Measurements from ENCODE around the gene ACBD7. TPM values are rescaled to one million over a fixed set of nuclear protein-coding genes. Genes with fewer than 3 reads are reported as not detected.

ACBD7 gene
- total and polyA plus RNA-seq, 2 of the 8 experiments (the other 6 are each of a cell fraction or from before 2014, with no cell fraction given): 9.0 to 17.8 TPM

DNA sequence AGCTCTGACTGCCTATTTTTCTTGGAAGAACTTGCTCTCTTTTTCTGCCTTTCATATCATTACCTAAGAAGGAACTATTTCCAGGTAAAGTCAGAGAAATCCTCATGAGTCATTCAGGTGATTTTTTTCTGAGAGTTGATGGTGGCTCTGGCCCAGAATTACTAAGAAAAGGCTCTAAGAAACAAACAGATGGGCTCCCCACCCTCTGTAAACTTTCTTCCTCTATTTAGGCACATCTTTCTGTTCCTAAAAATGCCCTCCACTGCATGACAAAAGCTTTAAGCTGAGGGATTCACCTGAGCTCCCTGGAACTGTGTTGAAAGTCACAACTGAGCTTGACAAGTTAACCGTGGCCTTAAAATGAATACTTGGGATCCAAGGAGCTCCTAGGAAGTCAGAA lies 43.2 kb downstream of the ACBD7 start:
- Histone ChIP-seq H2AFZ (ENCODE audit: low read length) (no peak overlapping the region), H2BK15ac (ENCODE audit: low read length) (no peak overlapping the region), H2BK12ac (ENCODE audit: low read depth, low read length) (no peak overlapping the region), H3K27ac (ENCODE audit: low read depth, low read length) (no peak overlapping the region), H3K14ac (ENCODE audit: insufficient read length) (no peak overlapping the region), H3K79me1 (ENCODE audit: low read depth, low read length) (no peaks in the 10 kb centered on the region), H4K5ac (ENCODE audit: insufficient read length, low read depth, low read length) (no peak overlapping the region), H2AK5ac (ENCODE audit: low read depth, low read length) (no peak overlapping the region), H2BK120ac (replicated peaks; ENCODE audit: low read depth, low read length) (no peak overlapping the region), H3K56ac (replicated peaks; ENCODE audit: insufficient read length, low read depth, low read length) (no peak overlapping the region), H4K20me1 (replicated peaks in 1 of 2; ENCODE audit: control insufficient read depth in 1 of 2, insufficient read depth in 2 of 2, low read length in 2 of 2) (no peaks in the 10 kb centered on the region), H3K79me2 (ENCODE audit: control insufficient read depth in 1 of 2, insufficient read depth in 2 of 2, low read length in 2 of 2) (no peaks in the 10 kb centered on the region), H3K9ac (replicated peaks in 1 of 4; ENCODE audit: extremely low read depth in 1 of 4, low read depth in 3 of 4, low read length in 3 of 4) (no peak overlapping the region), H2BK20ac (ENCODE audit: low read length) (no peak overlapping the region), H3K9me3 (ENCODE audit: insufficient read depth in 2 of 2, low read depth in 1 of 2, low read length in 1 of 2) (no peaks in the 10 kb centered on the region), H4K8ac (ENCODE audit: extremely low read depth, insufficient read depth, low read length) (no peak overlapping the region), H3K27me3 (replicated peaks in 1 of 4; ENCODE audit: control insufficient read depth in 3 of 4, extremely low read depth in 1 of 4, insufficient read depth in 3 of 4, low read length in 3 of 4) (no peaks in the 10 kb centered on the region), H4K91ac (replicated peaks; ENCODE audit: insufficient read length, low read length) (no peak overlapping the region), H3K18ac (ENCODE audit: extremely low read depth, low read length) (no peak overlapping the region), H3K23ac (ENCODE audit: insufficient read length) (no peak overlapping the region), H3K23me2 (ENCODE audit: low read depth, low read length) (no peaks in the 10 kb centered on the region), H3K36me3 (ENCODE audit: control insufficient read depth in 2 of 4, insufficient read depth in 4 of 4, low read length in 3 of 4) (no peaks in the 10 kb centered on the region), H3K4me3 (ENCODE audit: extremely low read depth in 1 of 4, insufficient read depth in 2 of 4, low read depth in 3 of 4, low read length in 4 of 4) (no peak overlapping the region), H3K4ac (replicated peaks; ENCODE audit: insufficient read length, low read depth, low read length) (no peak overlapping the region), H2BK5ac (ENCODE audit: low read depth, low read length) (no peak overlapping the region), H3K4me1 (replicated peaks in 1 of 4; ENCODE audit: control insufficient read depth in 3 of 4, insufficient read depth in 4 of 4, low read length in 3 of 4) (peaks cover 0 to 3% (median 0%) of the 10 kb centered on the region in 4 experiments; a peak in 1 of 7 replicates), H3K4me2 (ENCODE audit: insufficient read depth in 1 of 2, low read depth in 2 of 2, low read length in 2 of 2) (no peak overlapping the region)
- ChIA-PET POLR2A (ENCODE audit: partially characterized antibody) (no interaction called here), CTCF (ENCODE audit: partially characterized antibody) (interaction anchor here (0.6 to 1.6 kb wide), 3 partner anchors 23 to 218 kb away, joined by 3 read pairs; no protein-coding TSS in a partner anchor)
- WGBS, 2 experiments (ENCODE audit: extremely low coverage in 1 of 2, insufficient coverage in 1 of 2, insufficient read length in 1 of 2, insufficient replicate concordance in 2 of 2, low coverage in 1 of 2, low lambda C conversion rate in 2 of 2, missing lambda C conversion rate in 1 of 2): 71% methylated on average over 1 of the region's 1 CpG; no CpG with 5 or more reads in 1 of the 2 experiments
- FAIRE-seq (no peak), DNase-seq (ENCODE audit: low read depth in 1 of 2, low spot score in 2 of 2) (no peak)
- TF ChIP-seq POLR2AphosphoS5 (IDR thresholded peaks at IDR 0.05; ENCODE audit: low read depth, low read length) (no peak), TBP (IDR thresholded peaks at IDR 0.05; ENCODE audit: low read depth, low read length) (no peak), NANOG (IDR thresholded peaks at IDR 0.05; ENCODE audit: insufficient read depth, low read depth, low read length, poor library complexity, severe bottlenecking) (no peak), RBBP5 (IDR thresholded peaks at IDR 0.05; ENCODE audit: borderline replicate concordance, low read depth, low read length) (no peak), CEBPB (IDR thresholded peaks at IDR 0.05; ENCODE audit: low read depth, low read length) (no peak), POU5F1 (IDR thresholded peaks at IDR 0.05; ENCODE audit: low read depth, low read length) (no peak), RXRA (IDR thresholded peaks at IDR 0.05; ENCODE audit: insufficient read depth, low read depth, low read length) (no peak), SUZ12 (IDR thresholded peaks at IDR 0.05; ENCODE audit: low read length) (no peak), SRF (IDR thresholded peaks at IDR 0.05; ENCODE audit: low read depth, low read length) (no peak), SAP30 (IDR thresholded peaks at IDR 0.05; ENCODE audit: insufficient read depth, insufficient replicate concordance, low read length) (no peak)

All from H1 (cell line).